ENCODE data around the gene BMF. TPM values are rescaled to one million over a fixed set of nuclear protein-coding genes. Genes with fewer than 3 reads are reported as not detected.

BMF gene
- total RNA-seq, 1 experiment from 2014 or later: not detected

DNA sequence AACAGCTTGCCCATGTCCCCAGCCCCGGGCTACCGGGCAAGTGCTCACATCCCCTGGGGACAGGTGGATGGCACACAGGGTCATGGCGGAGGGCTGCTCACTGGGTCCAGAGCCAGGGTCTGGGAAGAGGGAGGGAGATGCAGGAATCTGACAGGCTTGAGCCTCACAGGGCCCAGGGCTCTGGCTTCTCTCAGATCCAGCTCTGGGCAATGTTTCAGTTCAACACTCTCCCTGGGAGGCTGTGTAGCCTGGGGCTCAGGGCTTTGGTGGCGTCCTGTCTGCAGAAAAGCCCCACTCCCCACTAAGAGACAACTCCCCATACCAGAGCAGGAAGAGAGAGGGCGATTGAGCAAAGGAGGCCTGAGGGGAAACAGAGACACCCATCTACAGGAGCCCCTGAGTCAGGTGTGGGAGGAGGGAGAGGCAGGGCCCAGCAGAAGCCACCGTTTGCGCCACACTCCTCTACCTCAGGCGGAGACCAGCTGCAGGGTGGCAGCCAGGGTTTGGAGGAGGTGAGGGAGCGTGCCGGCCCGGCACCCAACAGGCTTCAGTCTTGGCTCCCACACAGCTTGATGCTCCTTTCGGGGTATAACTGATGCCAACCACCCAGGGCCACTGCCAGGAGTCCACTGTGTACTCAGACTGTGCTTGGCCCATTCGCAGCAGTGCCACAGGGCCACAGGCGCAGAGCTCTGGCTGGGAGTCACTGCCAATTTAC, 52.9 kb downstream of the BMF start:
- Mint-ChIP-seq H3K4me1 (ENCODE audit: insufficient read depth, unreplicated experiment) (peaks cover 31% of the 10 kb centered on the region), H3K4me3 (ENCODE audit: unreplicated experiment) (no peak overlapping the region), H3K36me3 (ENCODE audit: insufficient read depth, unreplicated experiment) (peaks cover 5% of the 10 kb centered on the region), H3K9me3 (ENCODE audit: unreplicated experiment) (no peaks in the 10 kb centered on the region), H3K27ac (ENCODE audit: low read depth, unreplicated experiment) (peak overlapping the region; percentile 73), H3K27me3 (ENCODE audit: insufficient read depth, unreplicated experiment) (no peaks in the 10 kb centered on the region)
- intact Hi-C loops (cut with micrococcal nuclease): no loop called here
- TF ChIP-seq, protein P1, sequence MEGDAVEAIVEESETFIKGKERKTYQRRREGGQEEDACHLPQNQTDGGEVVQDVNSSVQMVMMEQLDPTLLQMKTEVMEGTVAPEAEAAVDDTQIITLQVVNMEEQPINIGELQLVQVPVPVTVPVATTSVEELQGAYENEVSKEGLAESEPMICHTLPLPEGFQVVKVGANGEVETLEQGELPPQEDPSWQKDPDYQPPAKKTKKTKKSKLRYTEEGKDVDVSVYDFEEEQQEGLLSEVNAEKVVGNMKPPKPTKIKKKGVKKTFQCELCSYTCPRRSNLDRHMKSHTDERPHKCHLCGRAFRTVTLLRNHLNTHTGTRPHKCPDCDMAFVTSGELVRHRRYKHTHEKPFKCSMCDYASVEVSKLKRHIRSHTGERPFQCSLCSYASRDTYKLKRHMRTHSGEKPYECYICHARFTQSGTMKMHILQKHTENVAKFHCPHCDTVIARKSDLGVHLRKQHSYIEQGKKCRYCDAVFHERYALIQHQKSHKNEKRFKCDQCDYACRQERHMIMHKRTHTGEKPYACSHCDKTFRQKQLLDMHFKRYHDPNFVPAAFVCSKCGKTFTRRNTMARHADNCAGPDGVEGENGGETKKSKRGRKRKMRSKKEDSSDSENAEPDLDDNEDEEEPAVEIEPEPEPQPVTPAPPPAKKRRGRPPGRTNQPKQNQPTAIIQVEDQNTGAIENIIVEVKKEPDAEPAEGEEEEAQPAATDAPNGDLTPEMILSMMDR (IDR thresholded peaks at IDR 0.05; ENCODE audit: unreplicated experiment): no peak
- POLR2A ChIA-PET: interaction anchor here (0.5 to 2.2 kb wide), 8 partner anchors 9 to 62 kb away, joined by 3 to 8 read pairs (median 3); no protein-coding TSS in a partner anchor
- BruUV-seq (replicated peaks): no TSS peak
- DNase-seq (ENCODE audit: unreplicated experiment): peak; percentile 62
- CTCF ChIA-PET: interaction anchor here (0.6 to 4.7 kb wide), 8 partner anchors 10 to 1200 kb away, joined by 3 to 28 read pairs (median 4); no protein-coding TSS in a partner anchor

DNA sequence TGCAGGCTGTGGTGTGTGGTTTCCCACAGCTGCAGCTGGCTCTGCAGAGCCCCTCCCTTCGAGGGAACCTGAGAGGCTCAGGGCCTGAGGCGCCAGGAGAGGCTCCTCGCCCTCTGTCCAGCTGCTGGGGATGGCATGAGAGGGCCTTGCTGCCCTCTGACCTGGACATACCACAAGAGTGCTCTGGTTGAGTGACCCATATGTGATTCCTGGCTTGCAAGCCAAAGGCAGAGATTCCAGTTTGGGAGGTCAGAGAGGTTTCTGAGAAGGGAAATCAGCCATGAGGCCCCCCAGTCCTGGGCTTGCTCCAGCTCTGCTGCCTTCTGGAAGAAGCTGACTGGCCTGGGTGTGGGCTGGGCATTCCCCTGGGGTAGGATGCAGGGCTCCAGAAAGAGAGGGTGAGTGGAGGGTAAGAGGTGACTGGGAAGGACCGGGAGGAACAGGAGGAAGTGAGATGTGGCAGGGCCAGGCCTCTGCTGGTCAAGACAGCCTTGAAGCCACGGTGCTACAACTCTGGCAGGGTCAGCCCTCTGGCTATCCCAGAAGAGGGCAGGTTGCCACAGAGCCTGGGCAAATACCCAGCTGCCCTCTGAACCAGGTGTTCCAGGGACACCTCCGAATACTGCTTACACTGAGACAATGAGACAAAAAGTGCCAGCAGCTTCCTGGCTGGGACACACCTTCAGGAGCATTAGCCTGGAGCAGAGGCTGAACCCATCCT, 53.7 kb downstream of the BMF start:
- TF ChIP-seq, protein P1 (IDR thresholded peaks at IDR 0.05; ENCODE audit: unreplicated experiment): no peak
- intact Hi-C loops (cut with micrococcal nuclease): no loop called here
- H3K4me1 Mint-ChIP-seq (ENCODE audit: insufficient read depth, unreplicated experiment): peaks cover 38% of the 10 kb centered on the region
- POLR2A ChIA-PET: interaction anchor here (0.5 to 2.2 kb wide), 7 partner anchors 8 to 63 kb away, joined by 3 to 8 read pairs (median 3); no protein-coding TSS in a partner anchor
- CTCF ChIA-PET: interaction anchor here (0.9 to 1.9 kb wide), 5 partner anchors 9 to 162 kb away, joined by 3 to 9 read pairs (median 5); no protein-coding TSS in a partner anchor
- H3K9me3 Mint-ChIP-seq (ENCODE audit: unreplicated experiment): no peaks in the 10 kb centered on the region
- peaks cover 5% of the 10 kb centered on the region for H3K36me3 Mint-ChIP-seq (ENCODE audit: insufficient read depth, unreplicated experiment)
- no TSS peak for BruUV-seq (replicated peaks)
- H3K27me3 Mint-ChIP-seq (ENCODE audit: insufficient read depth, unreplicated experiment): no peaks in the 10 kb centered on the region
- no peak overlapping the region for H3K4me3 Mint-ChIP-seq (ENCODE audit: unreplicated experiment)
- no peak for DNase-seq (ENCODE audit: unreplicated experiment)
- peak overlapping the region; percentile 73 for H3K27ac Mint-ChIP-seq (ENCODE audit: low read depth, unreplicated experiment)

DNA sequence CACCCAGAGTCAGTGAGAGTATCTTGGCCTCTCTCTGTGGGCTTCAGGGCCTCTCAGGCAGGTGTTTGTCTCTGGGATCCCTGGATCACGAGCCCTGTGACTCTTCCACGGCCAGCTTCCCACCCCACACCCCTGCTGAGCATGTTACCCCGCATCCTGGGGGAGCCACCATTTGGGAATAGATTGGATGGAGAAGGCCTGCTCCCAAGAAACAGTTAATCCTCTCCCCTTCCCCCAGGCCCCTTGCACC, 54.1 kb downstream of the BMF start:
- Mint-ChIP-seq H3K9me3 (ENCODE audit: unreplicated experiment) (no peaks in the 10 kb centered on the region), H3K4me1 (ENCODE audit: insufficient read depth, unreplicated experiment) (peaks cover 39% of the 10 kb centered on the region), H3K4me3 (ENCODE audit: unreplicated experiment) (no peak overlapping the region), H3K27ac (ENCODE audit: low read depth, unreplicated experiment) (peak overlapping the region; percentile 73), H3K36me3 (ENCODE audit: insufficient read depth, unreplicated experiment) (peaks cover 5% of the 10 kb centered on the region), H3K27me3 (ENCODE audit: insufficient read depth, unreplicated experiment) (no peaks in the 10 kb centered on the region)
- ChIA-PET CTCF (interaction anchor here (1.2 to 1.9 kb wide), 4 partner anchors 9 to 131 kb away, joined by 4 to 9 read pairs (median 6); no protein-coding TSS in a partner anchor), POLR2A (interaction anchor here (0.7 to 2.2 kb wide), 3 partner anchors 9 to 51 kb away, joined by 3 to 6 read pairs (median 3); no protein-coding TSS in a partner anchor)
- DNase-seq (ENCODE audit: unreplicated experiment): no peak
- BruUV-seq (replicated peaks): no TSS peak
- TF ChIP-seq, protein P1 (IDR thresholded peaks at IDR 0.05; ENCODE audit: unreplicated experiment): no peak
- intact Hi-C loops (cut with micrococcal nuclease): no loop called here
